HepG2 (cell line): ENCODE results near the gene STX4. TPM values are rescaled to one million over a fixed set of nuclear protein-coding genes. Genes with fewer than 3 reads are reported as not detected.

Source experiments
- FOXK2 ChIP-seq: fragments of 450-650 bp; IDR thresholded peaks from 2 replicates; pipeline ENCODE4 v1.6.1; 2016
- GATAD2A ChIP-seq: IDR thresholded peaks from 2 replicates; pipeline ENCODE4 v1.6.1; 2016
- GPN1 ChIP-seq: sonication (generic); formaldehyde crosslinking; IDR thresholded peaks from 2 replicates; pipeline ENCODE4 v1.5.1; 2020; ENCODE audit warnings: missing genetic modification reagents, borderline replicate concordance
- ONECUT2 ChIP-seq: sonication (generic); formaldehyde crosslinking; IDR thresholded peaks from 2 replicates; pipeline ENCODE4 v1.4.0; 2020; ENCODE audit warnings: missing genetic modification reagents
- PAWR ChIP-seq: sonication (generic); formaldehyde crosslinking; IDR thresholded peaks from 2 replicates; pipeline ENCODE4 v1.4.0; 2020; ENCODE audit warnings: missing genetic modification reagents, mild to moderate bottlenecking, borderline replicate concordance
- PHB2 ChIP-seq: fragments of 450-650 bp; IDR thresholded peaks from 2 replicates; pipeline ENCODE4 v1.6.1; 2018; ENCODE audit not compliant: partially characterized antibody
- SAFB2 ChIP-seq: sonication (generic); formaldehyde crosslinking; IDR thresholded peaks from 2 replicates; pipeline ENCODE4 v1.5.1; 2020; ENCODE audit warnings: missing genetic modification reagents, low read depth, mild to moderate bottlenecking, borderline replicate concordance
- SRSF9 ChIP-seq: fragments of 200-400 bp; formaldehyde crosslinking; IDR thresholded peaks from 2 replicates; pipeline ENCODE4 v1.6.1; 2018; ENCODE audit warnings: borderline replicate concordance, mild to moderate bottlenecking, low read depth, low read length; ENCODE audit not compliant: insufficient read depth, poor library complexity, severe bottlenecking
- STAG1 ChIP-seq: sonication (generic); formaldehyde crosslinking; IDR thresholded peaks from 2 replicates; pipeline ENCODE4 v1.4.0; 2020; ENCODE audit warnings: missing genetic modification reagents
- TAF15 ChIP-seq: fragments of 200-400 bp; formaldehyde crosslinking; IDR thresholded peaks from one replicate; pipeline ENCODE4 v1.6.1; 2018; ENCODE audit warnings: mild to moderate bottlenecking, low read depth, low read length; ENCODE audit not compliant: poor library complexity, severe bottlenecking
- TRIM24 ChIP-seq: sonication (generic); formaldehyde crosslinking; IDR thresholded peaks from 2 replicates; pipeline ENCODE4 v1.8.0; 2022; ENCODE audit warnings: mild to moderate bottlenecking, missing genetic modification reagents
- ZMAT3 ChIP-seq: sonication (generic); formaldehyde crosslinking; conservative IDR thresholded peaks from 2 replicates; pipeline ENCODE4 v1.7.0; 2021; ENCODE audit warnings: missing genetic modification reagents
- ZMYM3 ChIP-seq: sonication (generic); formaldehyde crosslinking; IDR thresholded peaks from 2 replicates; pipeline ENCODE4 v1.5.1; 2020; ENCODE audit warnings: mild to moderate bottlenecking, missing genetic modification reagents
- ZNF230 ChIP-seq: sonication (generic); formaldehyde crosslinking; IDR thresholded peaks from 2 replicates; pipeline ENCODE4 v1.4.0; 2020; ENCODE audit warnings: mild to moderate bottlenecking, missing genetic modification reagents
- ZNF547 ChIP-seq: sonication (generic); formaldehyde crosslinking; IDR thresholded peaks from 2 replicates; pipeline ENCODE4 v1.5.1; 2020; ENCODE audit warnings: mild to moderate bottlenecking, missing genetic modification reagents
- ZNF766 ChIP-seq: sonication (generic); formaldehyde crosslinking; IDR thresholded peaks from 2 replicates; pipeline ENCODE4 v1.5.0; 2020; ENCODE audit warnings: missing genetic modification reagents, borderline replicate concordance
- ZNF780A ChIP-seq: sonication (generic); formaldehyde crosslinking; IDR thresholded peaks from 2 replicates; pipeline ENCODE4 v1.8.0; 2022; ENCODE audit warnings: mild to moderate bottlenecking, missing genetic modification reagents, moderate library complexity
- polyA plus RNA-seq, 8 experiments: library from polyadenylated mRNA; depleted of rRNA in 3 of 8; stranded (reverse) in 7 of 8; unstranded in 1 of 8; fragments of >200 nt; fragmentation: Illumina TruSeq in 4 of 8; extraction: Trizol in 4 of 8; gene quantifications; 2 replicates each; pipeline versions ENCODE4 v1.2.1 to v1.2.3, GENCODE V29; 2011 to 2016; ENCODE audit warnings: low read depth in 4 of 8, missing spikeins in 1 of 8, mixed read lengths in 1 of 8; ENCODE audit not compliant: insufficient read depth in 1 of 8
- total RNA-seq, 5 experiments: library from RNA; depleted of rRNA; stranded (reverse); fragments of >200 nt; fragmentation: Illumina TruSeq; extraction: Trizol; gene quantifications; 2 replicates each; pipeline ENCODE4 v1.2.3, GENCODE V29; 2016; ENCODE audit warnings: low read depth in 1 of 5
- TF ChIP-seq, protein P1 (sequence below): sonication (generic); formaldehyde crosslinking; IDR thresholded peaks from 2 replicates; pipeline ENCODE4 v1.4.0; 2020; ENCODE audit warnings: missing genetic modification reagents, borderline replicate concordance
- TF ChIP-seq, protein P2 (sequence below): sonication (generic); formaldehyde crosslinking; IDR thresholded peaks from 2 replicates; pipeline ENCODE4 v1.5.0; 2020; ENCODE audit warnings: mild to moderate bottlenecking, missing genetic modification reagents
- TF ChIP-seq, protein P3 (sequence below): sonication (generic); formaldehyde crosslinking; conservative IDR thresholded peaks from 2 replicates; pipeline ENCODE4 v1.8.1; 2023; ENCODE audit warnings: missing genetic modification reagents
- TF ChIP-seq, protein P4 (sequence below): sonication (generic); formaldehyde crosslinking; IDR thresholded peaks from 2 replicates; pipeline ENCODE4 v1.4.0; 2020; ENCODE audit warnings: missing genetic modification reagents

The STX4 gene
- total and polyA plus RNA-seq, 2 of the 13 experiments (the other 11 are each of a cell fraction or from before 2014, with no cell fraction given), result 29.2 to 34.6 TPM

DNA sequence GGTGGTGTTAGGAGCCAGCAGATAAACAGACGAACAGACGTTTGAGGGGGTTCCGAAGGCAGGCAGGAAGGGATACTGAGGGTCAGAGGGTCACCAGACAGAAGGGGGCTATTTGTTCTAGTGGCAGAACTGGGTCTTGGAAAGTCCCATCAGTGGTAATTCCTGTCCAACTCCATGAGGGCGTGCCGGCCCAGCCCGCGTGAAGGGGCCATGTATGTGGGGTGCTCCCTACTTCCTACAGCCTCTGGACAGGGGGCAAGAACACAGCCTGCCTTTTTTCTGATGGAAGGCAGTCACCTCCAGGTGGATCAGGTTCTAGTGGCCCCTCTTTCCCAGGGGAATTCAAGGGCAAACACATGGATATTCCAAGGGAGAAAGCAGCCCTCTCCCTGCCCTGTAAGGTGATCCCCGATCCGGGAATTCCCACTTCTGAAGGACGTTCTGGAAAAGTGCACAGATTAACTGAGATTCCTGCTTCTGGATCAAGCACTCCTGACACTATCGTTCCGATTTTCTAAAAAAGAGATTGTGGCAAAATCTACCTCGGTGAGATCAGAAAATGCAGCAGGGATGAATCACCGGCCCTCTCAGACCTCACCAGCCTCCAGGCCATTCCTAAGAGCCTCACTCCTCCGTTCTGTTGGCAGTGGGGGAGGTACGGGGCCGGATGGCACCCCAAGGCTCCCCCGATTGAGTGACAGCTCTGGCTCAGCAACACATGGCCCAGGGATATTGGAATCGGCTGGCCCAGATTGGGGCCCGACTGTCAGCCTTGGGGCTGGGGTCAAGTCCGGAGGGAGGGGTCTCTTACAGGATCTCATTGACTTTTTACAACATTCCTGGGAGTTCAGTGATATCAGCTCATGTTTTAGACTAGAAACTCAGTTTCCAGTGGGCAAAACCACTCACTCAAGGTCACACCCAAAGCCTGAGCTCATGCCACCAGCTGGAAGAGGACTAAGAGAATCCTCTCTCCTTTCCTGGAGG lies 35.3 kb upstream of the STX4 start (continued):
- TF ChIP-seq, protein P1, sequence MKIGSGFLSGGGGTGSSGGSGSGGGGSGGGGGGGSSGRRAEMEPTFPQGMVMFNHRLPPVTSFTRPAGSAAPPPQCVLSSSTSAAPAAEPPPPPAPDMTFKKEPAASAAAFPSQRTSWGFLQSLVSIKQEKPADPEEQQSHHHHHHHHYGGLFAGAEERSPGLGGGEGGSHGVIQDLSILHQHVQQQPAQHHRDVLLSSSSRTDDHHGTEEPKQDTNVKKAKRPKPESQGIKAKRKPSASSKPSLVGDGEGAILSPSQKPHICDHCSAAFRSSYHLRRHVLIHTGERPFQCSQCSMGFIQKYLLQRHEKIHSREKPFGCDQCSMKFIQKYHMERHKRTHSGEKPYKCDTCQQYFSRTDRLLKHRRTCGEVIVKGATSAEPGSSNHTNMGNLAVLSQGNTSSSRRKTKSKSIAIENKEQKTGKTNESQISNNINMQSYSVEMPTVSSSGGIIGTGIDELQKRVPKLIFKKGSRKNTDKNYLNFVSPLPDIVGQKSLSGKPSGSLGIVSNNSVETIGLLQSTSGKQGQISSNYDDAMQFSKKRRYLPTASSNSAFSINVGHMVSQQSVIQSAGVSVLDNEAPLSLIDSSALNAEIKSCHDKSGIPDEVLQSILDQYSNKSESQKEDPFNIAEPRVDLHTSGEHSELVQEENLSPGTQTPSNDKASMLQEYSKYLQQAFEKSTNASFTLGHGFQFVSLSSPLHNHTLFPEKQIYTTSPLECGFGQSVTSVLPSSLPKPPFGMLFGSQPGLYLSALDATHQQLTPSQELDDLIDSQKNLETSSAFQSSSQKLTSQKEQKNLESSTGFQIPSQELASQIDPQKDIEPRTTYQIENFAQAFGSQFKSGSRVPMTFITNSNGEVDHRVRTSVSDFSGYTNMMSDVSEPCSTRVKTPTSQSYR (CRISPR knock-in tag), result peak; percentile 39
- TF ChIP-seq ONECUT2 (no peak), ZMYM3 (no peak), SRSF9 (no peak), ZNF780A (CRISPR knock-in tag) (no peak), PAWR (CRISPR knock-in tag) (no peak; the same call in 1 of the 2 replicates), FOXK2 (no peak), ZNF766 (CRISPR knock-in tag) (0 out of 2 replicates have a peak, but pooled peaks have one; percentile 22), ZNF230 (no peak), TRIM24 (CRISPR knock-in tag) (no peak), ZNF547 (peak; percentile 79; the same call in 1 of the 2 replicates), GPN1 (CRISPR knock-in tag) (no peak), ZMAT3 (no peak; the same call in 1 of the 2 replicates), PHB2 (no peak), SAFB2 (no peak), STAG1 (CRISPR knock-in tag) (no peak), TAF15 (no peak), GATAD2A (CRISPR knock-in tag) (no peak; the same call in 1 of the 2 replicates)
- TF ChIP-seq, protein P2, sequence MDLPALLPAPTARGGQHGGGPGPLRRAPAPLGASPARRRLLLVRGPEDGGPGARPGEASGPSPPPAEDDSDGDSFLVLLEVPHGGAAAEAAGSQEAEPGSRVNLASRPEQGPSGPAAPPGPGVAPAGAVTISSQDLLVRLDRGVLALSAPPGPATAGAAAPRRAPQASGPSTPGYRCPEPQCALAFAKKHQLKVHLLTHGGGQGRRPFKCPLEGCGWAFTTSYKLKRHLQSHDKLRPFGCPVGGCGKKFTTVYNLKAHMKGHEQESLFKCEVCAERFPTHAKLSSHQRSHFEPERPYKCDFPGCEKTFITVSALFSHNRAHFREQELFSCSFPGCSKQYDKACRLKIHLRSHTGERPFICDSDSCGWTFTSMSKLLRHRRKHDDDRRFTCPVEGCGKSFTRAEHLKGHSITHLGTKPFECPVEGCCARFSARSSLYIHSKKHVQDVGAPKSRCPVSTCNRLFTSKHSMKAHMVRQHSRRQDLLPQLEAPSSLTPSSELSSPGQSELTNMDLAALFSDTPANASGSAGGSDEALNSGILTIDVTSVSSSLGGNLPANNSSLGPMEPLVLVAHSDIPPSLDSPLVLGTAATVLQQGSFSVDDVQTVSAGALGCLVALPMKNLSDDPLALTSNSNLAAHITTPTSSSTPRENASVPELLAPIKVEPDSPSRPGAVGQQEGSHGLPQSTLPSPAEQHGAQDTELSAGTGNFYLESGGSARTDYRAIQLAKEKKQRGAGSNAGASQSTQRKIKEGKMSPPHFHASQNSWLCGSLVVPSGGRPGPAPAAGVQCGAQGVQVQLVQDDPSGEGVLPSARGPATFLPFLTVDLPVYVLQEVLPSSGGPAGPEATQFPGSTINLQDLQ, result no peak
- TF ChIP-seq, protein P3, sequence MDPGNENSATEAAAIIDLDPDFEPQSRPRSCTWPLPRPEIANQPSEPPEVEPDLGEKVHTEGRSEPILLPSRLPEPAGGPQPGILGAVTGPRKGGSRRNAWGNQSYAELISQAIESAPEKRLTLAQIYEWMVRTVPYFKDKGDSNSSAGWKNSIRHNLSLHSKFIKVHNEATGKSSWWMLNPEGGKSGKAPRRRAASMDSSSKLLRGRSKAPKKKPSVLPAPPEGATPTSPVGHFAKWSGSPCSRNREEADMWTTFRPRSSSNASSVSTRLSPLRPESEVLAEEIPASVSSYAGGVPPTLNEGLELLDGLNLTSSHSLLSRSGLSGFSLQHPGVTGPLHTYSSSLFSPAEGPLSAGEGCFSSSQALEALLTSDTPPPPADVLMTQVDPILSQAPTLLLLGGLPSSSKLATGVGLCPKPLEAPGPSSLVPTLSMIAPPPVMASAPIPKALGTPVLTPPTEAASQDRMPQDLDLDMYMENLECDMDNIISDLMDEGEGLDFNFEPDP, result no peak
- TF ChIP-seq, protein P4, sequence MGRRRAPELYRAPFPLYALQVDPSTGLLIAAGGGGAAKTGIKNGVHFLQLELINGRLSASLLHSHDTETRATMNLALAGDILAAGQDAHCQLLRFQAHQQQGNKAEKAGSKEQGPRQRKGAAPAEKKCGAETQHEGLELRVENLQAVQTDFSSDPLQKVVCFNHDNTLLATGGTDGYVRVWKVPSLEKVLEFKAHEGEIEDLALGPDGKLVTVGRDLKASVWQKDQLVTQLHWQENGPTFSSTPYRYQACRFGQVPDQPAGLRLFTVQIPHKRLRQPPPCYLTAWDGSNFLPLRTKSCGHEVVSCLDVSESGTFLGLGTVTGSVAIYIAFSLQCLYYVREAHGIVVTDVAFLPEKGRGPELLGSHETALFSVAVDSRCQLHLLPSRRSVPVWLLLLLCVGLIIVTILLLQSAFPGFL (CRISPR knock-in tag), result no peak
